Head of caudate nucleus (tissue), 42 donors: ENCODE results near the gene FMN1.

Source experiments
- DNase-seq, 42 donors: peaks; one replicate each; pipeline versions ENCODE4 v3.0.0 to v3.0.0-alpha.2; 2020 to 2021; ENCODE audit warnings: mixed read lengths in 7 of 42
- intact Hi-C: fragments of 100-400 bp; cut with DNase I; formaldehyde crosslinking; loops from one replicate; pipeline ENCODE4 v1.15.0; 2022

FMN1 gene

DNA sequence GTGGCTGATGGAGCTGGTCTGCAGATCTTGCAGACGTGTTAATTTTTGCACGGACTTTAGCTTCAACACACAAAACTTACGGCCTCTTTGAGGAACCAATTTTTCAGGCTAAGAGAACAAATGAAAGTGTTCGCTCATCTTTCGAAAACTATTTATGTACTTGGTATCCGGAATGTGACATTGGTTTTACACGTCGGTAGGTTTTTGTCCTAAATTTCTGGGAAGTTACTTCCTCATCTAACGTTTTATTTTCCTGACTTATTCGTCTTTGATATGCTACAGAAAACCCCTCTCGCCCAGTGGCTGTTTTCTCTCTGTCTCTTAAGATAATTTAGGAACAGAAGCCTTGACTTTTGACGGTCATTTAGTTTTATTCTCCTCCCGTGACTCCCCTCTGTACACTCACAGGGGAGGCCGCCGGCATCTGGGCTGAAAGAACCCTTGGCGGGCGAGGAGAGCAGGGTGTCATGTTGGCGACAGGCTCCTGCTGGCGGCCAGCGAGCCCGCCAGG, 477.5 kb downstream of the FMN1 start:
- intact Hi-C loops = loop anchor here (2.0 kb wide), 1 partner anchor 122 kb away; no protein-coding TSS in a partner anchor
- peak in 14 of 42 donors; percentile 6 to 47 (median 17) for DNase-seq

DNA sequence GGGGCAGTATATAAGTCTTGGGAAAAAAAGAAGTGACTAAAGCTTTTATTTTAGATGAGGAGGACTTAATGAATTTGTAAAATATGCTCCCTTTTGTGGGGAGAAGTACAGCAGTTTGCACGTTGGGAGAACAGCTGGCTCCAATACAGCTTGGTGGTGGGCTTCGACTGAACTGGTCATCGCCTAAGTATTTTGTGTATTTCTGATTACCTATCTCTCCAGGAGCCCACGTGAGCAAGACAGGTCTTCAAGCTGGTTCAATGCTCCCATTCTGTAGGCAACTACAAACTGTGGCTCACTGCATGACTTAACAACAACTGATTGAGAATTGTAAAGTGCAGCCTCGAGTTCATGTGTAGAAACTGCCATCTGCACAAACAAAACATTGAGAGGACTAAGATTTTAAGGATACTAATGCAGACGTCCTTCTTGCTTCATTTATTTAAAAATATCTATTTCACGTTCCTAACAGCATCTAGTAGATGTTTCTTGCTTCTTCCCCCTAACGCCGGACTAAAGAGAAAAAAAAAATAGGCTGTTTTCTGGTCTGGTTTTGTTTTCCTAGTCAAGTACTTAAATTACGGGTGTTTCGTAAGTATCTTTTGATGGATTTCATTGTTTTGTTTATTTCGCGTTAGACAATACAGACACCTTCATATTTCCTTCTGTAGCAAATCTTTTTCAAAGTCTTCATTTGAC, 478.1 kb downstream of the FMN1 start:
- intact Hi-C loops = loop anchor here (2.0 kb wide), 1 partner anchor 122 kb away; no protein-coding TSS in a partner anchor

More for the DNA sequence above, 478.1 kb downstream of the FMN1 start:
- peak in 1 of 42 donors; percentile 15 for DNase-seq
